CD14-positive monocyte (primary cell): Measurements from ENCODE around the gene RSAD2. TPM values are rescaled to one million over a fixed set of nuclear protein-coding genes. Genes with fewer than 3 reads are reported as not detected.

Source experiments
- DNase-seq, 3 donors: peaks; one replicate each; pipeline ENCODE4 v3.0.0-alpha.2; 2011 to 2022
- H2AFZ ChIP-seq: 2 replicates; pipeline ENCODE4 v1.6.0; 2012; ENCODE audit warnings: mild to moderate bottlenecking, low read depth, low read length, inconsistent platforms; ENCODE audit not compliant: insufficient read depth, poor library complexity, severe bottlenecking
- H3K27ac ChIP-seq, 2 donors: 1 replicate in 1 of 2; 2 replicates in 1 of 2; pipeline ENCODE4 v1.5.1; 2012 to 2013; ENCODE audit warnings: low read length in 2 of 2, control low read depth in 1 of 2, inconsistent platforms in 1 of 2, low read depth in 1 of 2, mild to moderate bottlenecking in 1 of 2
- H3K27me3 ChIP-seq, 2 donors: one replicate each; pipeline versions ENCODE4 v1.6.0 to v1.6.1; 2011 to 2013; ENCODE audit warnings: low read length in 2 of 2; ENCODE audit not compliant: control insufficient read depth in 2 of 2, insufficient read depth in 2 of 2
- H3K36me3 ChIP-seq, 2 donors: replicated peaks in 1 of 2; 1 replicate in 1 of 2; 2 replicates in 1 of 2; pipeline versions ENCODE4 v1.5.1 to v1.6.1; 2012 to 2013; ENCODE audit warnings: low read length in 2 of 2, control low read depth in 1 of 2, inconsistent platforms in 1 of 2, mild to moderate bottlenecking in 1 of 2; ENCODE audit not compliant: insufficient read depth in 2 of 2, control insufficient read depth in 1 of 2
- H3K4me1 ChIP-seq, 2 donors: 1 replicate in 1 of 2; 2 replicates in 1 of 2; pipeline versions ENCODE4 v1.5.1 to v1.6.1; 2012 to 2013; ENCODE audit warnings: low read length in 2 of 2, control low read depth in 1 of 2, inconsistent platforms in 1 of 2, mild to moderate bottlenecking in 1 of 2, moderate library complexity in 1 of 2; ENCODE audit not compliant: insufficient read depth in 2 of 2, control insufficient read depth in 1 of 2
- H3K4me2 ChIP-seq: replicated peaks from 2 replicates; pipeline ENCODE3; 2012; ENCODE audit warnings: low read length, moderate library complexity, mild to moderate bottlenecking; ENCODE audit not compliant: poor library complexity, severe bottlenecking; ENCODE audit errors: extremely low read depth
- H3K4me3 ChIP-seq, 3 experiments: fragments of 200-600 bp in 1 of 3; sonication (generic) in 1 of 3; replicated peaks in 1 of 3; 1 replicate in 2 of 3; 2 replicates in 1 of 3; pipeline ENCODE4 v1.5.1; 2011 to 2013; ENCODE audit warnings: low read length in 3 of 3, mild to moderate bottlenecking in 3 of 3, control low read depth in 2 of 3, low read depth in 2 of 3, inconsistent platforms in 1 of 3, moderate library complexity in 1 of 3
- H3K79me2 ChIP-seq: 2 replicates; pipeline ENCODE4 v1.6.0; 2012; ENCODE audit warnings: mild to moderate bottlenecking, control low read depth, inconsistent platforms, low read length, moderate library complexity; ENCODE audit not compliant: insufficient read depth
- H3K9ac ChIP-seq: 2 replicates; pipeline ENCODE4 v1.6.0; 2017; ENCODE audit warnings: low read length, mild to moderate bottlenecking; ENCODE audit not compliant: insufficient read depth, poor library complexity, severe bottlenecking
- H3K9me3 ChIP-seq, 2 donors: replicated peaks in 1 of 2; 1 replicate in 1 of 2; 2 replicates in 1 of 2; pipeline versions ENCODE4 v1.5.1 to v1.6.1; 2012 to 2013; ENCODE audit warnings: low read length in 2 of 2, control low read depth in 1 of 2; ENCODE audit not compliant: control insufficient read depth in 1 of 2, insufficient read depth in 1 of 2
- H4K20me1 ChIP-seq: 2 replicates; pipeline ENCODE4 v1.6.0; 2012; ENCODE audit warnings: mild to moderate bottlenecking, low read length, control low read depth, moderate library complexity; ENCODE audit not compliant: insufficient read depth
- H3K27ac Mint-ChIP-seq, 7 donors: one replicate each; pipeline ENCODE4 v1.8.0; 2020; ENCODE audit warnings: mild to moderate bottlenecking in 7 of 7, mixed read lengths in 7 of 7, moderate library complexity in 6 of 7, inconsistent platforms in 2 of 7
- H3K27me3 Mint-ChIP-seq, 3 donors: one replicate each; pipeline ENCODE4 v1.8.0; 2021 to 2022; ENCODE audit warnings: low read depth in 3 of 3, mild to moderate bottlenecking in 3 of 3, mixed read lengths in 3 of 3, moderate library complexity in 3 of 3, inconsistent platforms in 1 of 3
- H3K36me3 Mint-ChIP-seq, 2 donors: one replicate each; pipeline ENCODE4 v1.8.0; 2020; ENCODE audit warnings: mixed read lengths in 2 of 2, inconsistent platforms in 1 of 2, mild to moderate bottlenecking in 1 of 2
- H3K4me1 Mint-ChIP-seq: one replicate; pipeline ENCODE4 v1.8.0; 2020; ENCODE audit warnings: mild to moderate bottlenecking, mixed read lengths
- H3K4me3 Mint-ChIP-seq, 2 donors: one replicate each; pipeline ENCODE4 v1.8.0; 2020; ENCODE audit warnings: mild to moderate bottlenecking in 2 of 2, mixed read lengths in 2 of 2, moderate library complexity in 1 of 2
- H3K9me3 Mint-ChIP-seq, 7 donors: one replicate each; pipeline ENCODE4 v1.8.0; 2020 to 2022; ENCODE audit warnings: mixed read lengths in 7 of 7, mild to moderate bottlenecking in 6 of 7, moderate library complexity in 6 of 7, inconsistent platforms in 2 of 7
- CTCF ChIP-seq: fragments of 200-600 bp; IDR thresholded peaks from one replicate; pipeline ENCODE4 v1.8.0; 2022; ENCODE audit warnings: antibody characterized with exemption, mild to moderate bottlenecking
- WGBS: methylation state at CpG from one replicate; pipeline ENCODE4 v1.1.5; 2013; ENCODE audit warnings: missing lambda C conversion rate; ENCODE audit not compliant: insufficient coverage; 5-methylcytosine and 5-hydroxymethylcytosine counted together
- intact Hi-C, 2 donors: fragments of 100-400 bp; cut with micrococcal nuclease; formaldehyde crosslinking; loops; one replicate each; pipeline versions ENCODE4 v1.15.0 to v1.15.1; 2023
- polyA plus RNA-seq, 3 donors: library from polyadenylated mRNA; depleted of rRNA in 1 of 3; unstranded in 2 of 3; stranded (reverse) in 1 of 3; fragments of 300-500 nt in 2 of 3; fragments of >200 nt in 1 of 3; fragmentation: Illumina TruSeq in 2 of 3; gene quantifications; 1 replicate in 2 of 3; 2 replicates in 1 of 3; pipeline ENCODE4 v1.2.3, GENCODE V29; 2012 to 2021

Gene RSAD2
- polyA plus RNA-seq, 3 donors = 6.0 to 12.6 (median 10.3) TPM

DNA sequence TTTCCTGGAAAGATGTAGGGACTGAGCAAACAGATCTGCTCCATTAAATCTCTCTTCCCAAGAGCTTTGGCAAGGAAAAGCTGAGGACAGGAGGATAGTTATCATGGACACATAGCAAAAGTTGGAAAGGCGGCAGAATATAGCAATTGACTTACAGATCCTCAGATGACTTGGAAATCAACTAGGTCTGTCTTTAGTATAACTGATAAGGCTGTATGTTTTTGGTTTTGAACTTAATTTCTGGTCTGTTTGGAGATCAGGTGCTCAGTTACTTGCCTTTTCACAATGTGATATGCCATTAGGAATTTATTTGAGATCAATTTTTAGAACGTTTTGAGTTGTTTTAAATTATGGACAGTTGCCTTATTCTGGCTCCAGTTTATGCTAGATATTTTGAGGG, 8.0 kb downstream of the RSAD2 start:
- no peaks in the 10 kb centered on the region for H3K9me3 ChIP-seq

GRCh38 chr2:6885968-6886367, 8.4 kb downstream of the RSAD2 start:
- H2AFZ ChIP-seq = no peak overlapping the region
- H3K27ac Mint-ChIP-seq = no peak overlapping the region

More for the DNA sequence above, 8.0 kb downstream of the RSAD2 start:
- Histone ChIP-seq H3K79me2 (no peaks in the 10 kb centered on the region), H3K4me2 (no peak overlapping the region), H3K4me1 (no peaks in the 10 kb centered on the region), H2AFZ (no peak overlapping the region), H3K36me3 (no peaks in the 10 kb centered on the region), H3K27ac (no peak overlapping the region), H3K4me3 (no peak overlapping the region), H4K20me1 (no peaks in the 10 kb centered on the region), H3K27me3 (no peaks in the 10 kb centered on the region), H3K9ac (no peak overlapping the region)
- no peak for TF ChIP-seq CTCF
- Mint-ChIP-seq H3K4me3 (no peak overlapping the region), H3K9me3 (peaks cover 0 to 2% (median 0%) of the 10 kb centered on the region in 7 donors), H3K36me3 (peaks cover 3 to 7% of the 10 kb centered on the region in 2 donors), H3K27me3 (peaks cover 0 to 2% (median 1%) of the 10 kb centered on the region in 3 donors), H3K27ac (no peak overlapping the region), H3K4me1 (peaks cover under 1% of the 10 kb centered on the region)
- intact Hi-C loops = no loop called here
- 100% methylated on average over 1 of the region's 2 CpGs for WGBS
- no peak for DNase-seq

More at GRCh38 chr2:6885968-6886367, 8.4 kb downstream of the RSAD2 start:
- H3K27ac ChIP-seq = no peak overlapping the region
- no peak overlapping the region for H3K4me2 ChIP-seq
- Mint-ChIP-seq H3K4me1 (no peaks in the 10 kb centered on the region), H3K36me3 (peaks cover 3 to 7% of the 10 kb centered on the region in 2 donors), H3K4me3 (no peak overlapping the region), H3K27me3 (peaks cover 0 to 2% (median 1%) of the 10 kb centered on the region in 3 donors), H3K9me3 (peaks cover 0 to 2% (median 0%) of the 10 kb centered on the region in 7 donors)
- no CpG with 5 or more reads among the region's 3 CpGs for WGBS
- no peaks in the 10 kb centered on the region for H3K36me3 ChIP-seq
- DNase-seq = no peak
- H4K20me1 ChIP-seq = no peaks in the 10 kb centered on the region
- H3K4me3 ChIP-seq = no peak overlapping the region
- no peaks in the 10 kb centered on the region for H3K4me1 ChIP-seq
- H3K27me3 ChIP-seq = no peaks in the 10 kb centered on the region
- no peak overlapping the region for H3K9ac ChIP-seq
- intact Hi-C loops = no loop called here
- H3K9me3 ChIP-seq = no peaks in the 10 kb centered on the region
- TF ChIP-seq CTCF = no peak
- H3K79me2 ChIP-seq = no peaks in the 10 kb centered on the region
